HL-60 (cell line): ENCODE data around the gene METRN.

Source experiments
- CTCF ChIP-seq: IDR thresholded peaks from one replicate; pipeline ENCODE4 v1.5.1; 2011; ENCODE audit warnings: low read length, control low read depth, inconsistent platforms; ENCODE audit not compliant: insufficient read depth
- POLR2AphosphoS5 ChIP-seq: IDR thresholded peaks from 2 replicates; pipeline ENCODE4 v1.6.1; 2012; ENCODE audit warnings: low read depth

GRCh38 chr16:680967-681745 is 33.8 kb upstream of the METRN start:
- TF ChIP-seq CTCF (peak; percentile 13), POLR2AphosphoS5 (peak; percentile 36; the same call in 1 of the 2 replicates)
